Mucosa of stomach (tissue), 1 donor: Measurements from ENCODE around the gene NLGN1.

Experiments used
- H3K27me3 ChIP-seq: one replicate; pipeline ENCODE4 v1.7.0; 2013; ENCODE audit warnings: mild to moderate bottlenecking, low read length; ENCODE audit not compliant: control insufficient read depth, insufficient read depth
- H3K36me3 ChIP-seq: one replicate; pipeline ENCODE4 v1.7.0; 2013; ENCODE audit warnings: low read length; ENCODE audit not compliant: control insufficient read depth, insufficient read depth
- H3K4me1 ChIP-seq: one replicate; pipeline ENCODE4 v1.7.0; 2013; ENCODE audit warnings: mild to moderate bottlenecking, low read length; ENCODE audit not compliant: control insufficient read depth, insufficient read depth
- H3K4me3 ChIP-seq: one replicate; pipeline ENCODE4 v1.7.0; 2013; ENCODE audit warnings: low read length
- H3K9ac ChIP-seq: one replicate; pipeline ENCODE4 v1.7.0; 2013; ENCODE audit warnings: mild to moderate bottlenecking, low read length, moderate library complexity
- H3K9me3 ChIP-seq: one replicate; pipeline ENCODE4 v1.7.0; 2013; ENCODE audit warnings: mild to moderate bottlenecking, low read length, moderate library complexity; ENCODE audit not compliant: control insufficient read depth
- donor health status: Pancreatic carcinoma.

NLGN1 gene

DNA sequence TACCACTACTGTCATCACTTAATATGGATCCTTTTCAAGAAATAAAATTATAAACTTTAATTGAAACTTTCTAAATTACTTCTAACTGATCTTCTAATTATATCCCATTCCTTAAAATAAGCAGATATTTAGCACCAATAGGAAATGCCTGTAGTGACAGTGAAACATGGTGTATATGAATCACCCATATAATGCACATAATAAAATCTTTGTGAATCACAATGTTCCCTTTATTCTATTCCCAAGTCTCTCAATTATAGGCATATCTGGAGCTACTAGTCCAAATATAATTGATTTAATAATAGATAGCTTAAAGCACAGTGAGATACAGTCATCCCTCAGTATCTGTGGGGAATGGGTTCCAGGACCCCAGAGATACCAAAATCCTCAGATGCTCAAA lies 490.3 kb downstream of the NLGN1 start:
- no peaks in the 10 kb centered on the region for H3K27me3 ChIP-seq
- no peaks in the 10 kb centered on the region for H3K4me1 ChIP-seq
- no peak overlapping the region for H3K4me3 ChIP-seq
- no peaks in the 10 kb centered on the region for H3K36me3 ChIP-seq
- no peaks in the 10 kb centered on the region for H3K9me3 ChIP-seq
- no peak overlapping the region for H3K9ac ChIP-seq

DNA sequence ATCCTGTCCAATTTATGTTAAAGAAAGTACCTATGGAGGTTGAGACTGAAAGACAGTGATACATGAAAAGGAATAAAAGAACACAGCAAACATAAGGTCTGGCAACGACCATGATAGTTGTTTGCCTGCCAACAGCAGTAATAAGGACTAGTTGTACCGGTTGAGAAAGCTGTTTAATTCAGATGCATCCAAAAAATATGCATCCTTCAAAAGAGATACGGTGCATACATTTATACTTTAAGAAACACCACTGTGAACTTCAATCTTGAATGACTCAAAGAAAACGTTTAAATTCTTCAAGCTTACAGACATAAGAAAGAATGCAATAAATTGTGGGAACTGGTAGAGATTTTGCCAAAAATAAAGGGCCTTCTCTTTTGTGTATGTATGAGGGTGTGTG lies 492.1 kb downstream of the NLGN1 start:
- Histone ChIP-seq H3K4me1 (no peaks in the 10 kb centered on the region), H3K9me3 (no peaks in the 10 kb centered on the region), H3K4me3 (no peak overlapping the region), H3K36me3 (no peaks in the 10 kb centered on the region), H3K27me3 (no peaks in the 10 kb centered on the region), H3K9ac (no peak overlapping the region)

DNA sequence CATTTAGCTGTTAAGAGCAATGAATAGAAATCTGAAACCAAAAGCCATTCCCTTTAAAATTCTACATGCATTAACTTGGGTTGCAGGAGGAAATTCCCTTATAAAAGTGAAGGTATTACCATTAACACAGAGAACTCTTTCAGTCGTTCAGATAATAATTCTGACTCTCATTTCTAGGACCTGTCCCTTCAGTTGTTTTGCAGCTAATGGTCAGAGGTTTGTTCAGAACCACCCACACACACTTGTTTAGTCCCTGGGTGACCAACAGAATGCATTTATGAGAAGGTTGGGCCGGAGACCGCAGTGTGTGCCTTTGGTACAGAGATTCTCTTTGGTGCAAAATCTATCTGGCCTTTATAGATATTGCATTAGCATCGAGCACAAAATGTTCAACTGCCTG lies 492.5 kb downstream of the NLGN1 start:
- H3K9ac ChIP-seq, result no peak overlapping the region
- H3K4me3 ChIP-seq, result no peak overlapping the region
- H3K27me3 ChIP-seq, result no peaks in the 10 kb centered on the region
- no peaks in the 10 kb centered on the region for H3K9me3 ChIP-seq
- no peaks in the 10 kb centered on the region for H3K36me3 ChIP-seq
- H3K4me1 ChIP-seq, result no peaks in the 10 kb centered on the region

DNA sequence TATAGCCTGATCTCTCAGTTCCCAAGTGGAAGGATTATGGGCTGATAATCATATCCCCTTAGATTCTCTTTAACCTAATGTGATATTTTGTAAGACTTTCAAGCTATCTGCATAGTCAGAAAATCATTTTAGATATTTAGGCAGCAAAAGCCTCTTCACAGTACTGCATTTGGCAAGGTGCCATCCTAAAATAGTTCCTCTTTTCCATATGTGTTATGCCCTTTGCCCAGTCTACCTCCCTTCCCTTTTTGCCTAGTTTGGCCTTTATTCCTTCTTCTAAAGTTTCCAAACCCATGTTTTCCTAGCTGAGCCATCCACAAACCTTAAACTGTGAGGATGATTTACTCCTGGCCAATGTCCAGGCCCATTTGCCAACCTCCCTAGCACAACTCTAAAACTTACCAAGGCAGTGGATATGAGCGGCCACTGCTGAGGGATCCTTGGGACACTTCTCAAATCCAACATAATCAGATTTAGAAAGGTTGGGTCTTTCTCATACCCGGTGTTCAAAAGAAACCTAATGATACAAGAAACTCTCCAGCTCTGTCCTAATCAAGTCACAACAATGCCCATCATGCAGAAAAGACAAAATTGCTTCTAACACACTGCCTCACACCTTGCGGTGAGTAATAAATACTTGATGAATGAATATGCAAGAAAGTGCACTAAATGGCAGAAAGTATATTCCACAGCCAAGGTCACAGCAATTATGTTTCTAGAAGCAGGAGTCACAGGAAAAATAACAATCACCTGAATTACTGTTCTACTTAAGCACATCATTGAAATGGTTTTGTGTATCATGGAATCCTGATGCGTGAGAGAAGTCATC lies 493.9 kb downstream of the NLGN1 start:
- H3K4me1 ChIP-seq, result no peaks in the 10 kb centered on the region

DNA sequence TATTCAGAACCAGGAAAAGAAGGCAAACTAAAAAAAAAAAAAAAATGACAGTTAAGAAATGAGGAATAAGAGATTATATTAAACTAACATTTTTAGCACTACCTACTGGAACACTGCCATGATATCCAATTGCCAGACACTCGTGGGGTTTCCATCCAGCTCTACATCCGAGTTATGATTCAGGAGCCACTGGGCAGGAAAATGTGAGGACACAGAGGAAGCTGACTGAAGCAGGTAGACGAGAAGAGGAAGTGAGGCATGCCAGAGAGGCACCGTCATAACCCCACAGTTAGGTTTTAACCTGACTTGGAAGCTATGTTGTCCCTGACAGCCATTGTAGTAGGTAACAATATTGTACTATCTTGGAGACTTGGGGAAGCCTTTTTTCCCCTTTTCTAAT lies 495.0 kb downstream of the NLGN1 start:
- no peak overlapping the region for H3K9ac ChIP-seq
- H3K9me3 ChIP-seq, result no peaks in the 10 kb centered on the region
- no peaks in the 10 kb centered on the region for H3K27me3 ChIP-seq
- H3K4me3 ChIP-seq, result no peak overlapping the region
- no peaks in the 10 kb centered on the region for H3K36me3 ChIP-seq
- no peaks in the 10 kb centered on the region for H3K4me1 ChIP-seq

More for the DNA sequence above, 493.9 kb downstream of the NLGN1 start:
- Histone ChIP-seq H3K27me3 (no peaks in the 10 kb centered on the region), H3K36me3 (no peaks in the 10 kb centered on the region), H3K4me3 (no peak overlapping the region), H3K9me3 (no peaks in the 10 kb centered on the region), H3K9ac (no peak overlapping the region)

DNA sequence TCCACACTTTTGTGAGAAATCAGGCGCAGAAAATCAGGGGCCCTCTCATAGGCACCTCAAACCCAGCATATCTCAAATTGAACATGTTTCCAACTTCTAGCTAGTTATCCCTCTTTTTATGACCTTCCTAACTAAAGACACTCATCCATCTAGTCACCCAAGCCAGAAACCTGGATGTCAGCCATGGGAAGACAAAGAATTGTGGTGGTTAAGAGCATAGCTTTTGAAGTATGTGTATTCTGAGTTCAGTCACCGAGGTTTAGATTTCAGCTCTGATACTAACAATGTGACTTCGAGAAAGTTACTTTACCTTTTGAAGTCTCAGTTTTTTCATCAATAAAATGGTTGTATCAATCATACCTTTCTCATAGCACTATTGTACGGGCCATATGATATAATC lies 495.5 kb downstream of the NLGN1 start:
- H3K9ac ChIP-seq, result no peak overlapping the region
- H3K4me3 ChIP-seq, result no peak overlapping the region
- H3K4me1 ChIP-seq, result no peaks in the 10 kb centered on the region
- no peaks in the 10 kb centered on the region for H3K36me3 ChIP-seq
- H3K27me3 ChIP-seq, result no peaks in the 10 kb centered on the region
- H3K9me3 ChIP-seq, result no peaks in the 10 kb centered on the region

DNA sequence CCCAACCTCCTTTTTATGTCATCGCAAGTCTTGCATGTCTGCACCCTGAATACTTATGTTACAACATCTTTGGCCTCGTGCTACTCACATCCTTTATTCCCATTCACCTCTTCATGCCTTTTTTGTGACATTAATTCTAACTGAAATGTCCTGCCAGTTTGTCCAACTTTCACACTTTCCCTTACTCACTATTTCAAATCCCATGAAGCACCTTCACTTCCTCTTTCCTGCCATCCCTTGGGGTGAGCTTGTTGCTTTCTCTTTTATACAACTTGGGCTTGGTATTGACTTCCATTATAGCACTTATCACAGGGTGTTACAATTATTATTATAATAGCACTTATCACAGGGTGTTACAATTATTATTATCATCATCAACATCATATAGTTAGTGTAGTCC lies 496.3 kb downstream of the NLGN1 start:
- Histone ChIP-seq H3K36me3 (no peaks in the 10 kb centered on the region), H3K27me3 (no peaks in the 10 kb centered on the region), H3K4me1 (no peaks in the 10 kb centered on the region), H3K9ac (no peak overlapping the region), H3K4me3 (no peak overlapping the region), H3K9me3 (no peaks in the 10 kb centered on the region)

DNA sequence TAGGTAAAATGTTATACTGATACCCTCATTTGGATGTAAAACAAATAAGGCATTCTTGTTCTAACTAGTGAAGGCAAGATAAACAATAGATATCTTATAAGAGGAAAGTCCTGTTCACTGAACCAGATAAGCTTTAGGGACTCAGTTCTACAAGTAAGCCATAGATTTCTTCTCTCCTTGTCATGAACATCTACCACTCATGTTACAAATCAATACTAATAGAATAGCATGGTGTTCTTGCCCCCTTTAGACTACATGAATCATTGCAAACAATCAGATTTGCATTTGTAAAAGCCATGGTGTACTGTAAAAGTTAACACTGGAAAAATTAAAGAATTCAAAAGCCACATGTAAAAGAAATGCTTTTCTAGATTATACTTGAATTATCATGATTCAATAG lies 500.1 kb downstream of the NLGN1 start:
- Histone ChIP-seq H3K9ac (no peak overlapping the region), H3K36me3 (no peaks in the 10 kb centered on the region), H3K27me3 (no peaks in the 10 kb centered on the region), H3K9me3 (no peaks in the 10 kb centered on the region), H3K4me1 (no peaks in the 10 kb centered on the region), H3K4me3 (no peak overlapping the region)

DNA sequence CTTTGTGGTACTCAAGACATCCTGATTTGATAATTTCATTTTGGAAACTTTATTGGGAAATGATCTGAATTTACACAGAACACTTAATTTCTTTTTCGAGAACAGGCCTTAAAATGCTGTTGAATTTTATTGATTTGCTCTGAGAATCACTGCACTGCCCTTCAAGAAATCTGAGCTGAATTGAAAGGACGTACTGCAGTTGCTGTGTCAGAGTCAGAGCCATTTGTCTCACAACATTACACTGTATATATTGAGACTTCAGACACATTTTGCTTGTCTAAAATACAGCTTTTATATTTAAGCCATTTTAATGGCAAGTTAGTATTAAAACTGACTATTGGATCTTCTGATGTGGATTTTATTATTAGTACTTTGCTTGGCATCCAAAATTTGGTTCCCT lies 504.1 kb downstream of the NLGN1 start:
- Histone ChIP-seq H3K27me3 (no peaks in the 10 kb centered on the region), H3K9ac (no peak overlapping the region), H3K4me3 (no peak overlapping the region), H3K36me3 (no peaks in the 10 kb centered on the region), H3K4me1 (no peaks in the 10 kb centered on the region), H3K9me3 (no peaks in the 10 kb centered on the region)

DNA sequence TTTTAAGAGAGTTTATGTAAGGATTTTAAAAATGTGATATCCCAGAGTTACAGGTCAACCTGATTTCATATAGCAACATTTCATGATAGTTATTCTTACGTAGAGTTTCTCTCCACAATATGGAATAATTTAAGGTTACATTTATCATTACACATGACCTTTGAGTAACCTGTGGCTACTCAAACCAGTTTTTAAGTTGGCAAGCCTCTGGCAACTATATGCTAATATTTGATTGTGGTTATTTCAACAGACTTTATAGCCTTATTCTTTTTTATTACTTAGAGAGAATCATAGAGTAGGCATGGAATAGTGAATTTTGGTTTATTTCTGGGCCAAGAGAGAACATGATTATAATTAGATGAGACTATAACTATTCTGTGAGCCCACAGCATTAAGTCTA lies 504.9 kb downstream of the NLGN1 start:
- Histone ChIP-seq H3K4me3 (no peak overlapping the region), H3K4me1 (no peaks in the 10 kb centered on the region), H3K36me3 (no peaks in the 10 kb centered on the region), H3K9ac (no peak overlapping the region), H3K9me3 (no peaks in the 10 kb centered on the region), H3K27me3 (no peaks in the 10 kb centered on the region)

DNA sequence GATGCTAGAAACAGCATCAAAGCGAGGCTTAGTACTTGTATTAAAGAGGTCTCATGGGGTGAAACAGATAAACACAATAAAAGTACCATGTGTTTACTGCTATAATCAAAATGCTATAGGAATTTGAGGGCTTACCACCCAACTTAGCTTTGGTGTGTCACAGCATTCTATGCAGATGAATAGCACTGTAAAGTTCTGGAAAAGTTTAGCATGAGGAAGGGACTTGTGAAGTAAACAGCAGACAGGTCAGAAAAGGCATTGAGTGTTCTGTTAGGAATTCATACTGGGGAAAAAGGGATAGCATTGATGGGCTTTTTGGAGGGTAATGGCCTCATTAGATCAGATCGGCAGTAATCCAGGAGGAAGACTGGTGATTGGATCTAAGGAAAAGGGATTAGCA lies 505.3 kb downstream of the NLGN1 start:
- Histone ChIP-seq H3K9me3 (no peaks in the 10 kb centered on the region), H3K4me3 (no peak overlapping the region), H3K27me3 (no peaks in the 10 kb centered on the region), H3K9ac (no peak overlapping the region), H3K36me3 (no peaks in the 10 kb centered on the region), H3K4me1 (no peaks in the 10 kb centered on the region)

DNA sequence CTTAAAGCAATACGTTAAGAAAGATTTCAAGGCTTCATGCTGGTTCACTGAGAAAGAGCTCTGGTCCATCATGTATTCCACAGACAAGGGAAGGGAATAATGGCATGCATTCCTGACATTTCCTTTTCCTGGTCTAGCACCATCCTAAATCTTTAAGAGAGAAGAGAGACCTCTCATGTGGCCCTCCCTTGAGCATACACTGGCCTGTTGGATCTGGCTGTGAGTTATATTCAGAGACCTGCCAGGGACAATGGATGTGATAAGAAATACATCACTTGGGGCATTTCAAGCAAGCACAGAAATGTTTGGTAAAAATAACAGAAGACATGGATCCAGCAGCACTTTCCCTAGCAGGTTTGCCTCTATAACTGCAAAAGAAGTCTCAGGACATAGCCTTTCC lies 507.8 kb downstream of the NLGN1 start:
- H3K4me1 ChIP-seq, result no peaks in the 10 kb centered on the region
- H3K9me3 ChIP-seq, result no peaks in the 10 kb centered on the region
- H3K27me3 ChIP-seq, result no peaks in the 10 kb centered on the region
- no peaks in the 10 kb centered on the region for H3K36me3 ChIP-seq
- no peak overlapping the region for H3K9ac ChIP-seq
- H3K4me3 ChIP-seq, result no peak overlapping the region

DNA sequence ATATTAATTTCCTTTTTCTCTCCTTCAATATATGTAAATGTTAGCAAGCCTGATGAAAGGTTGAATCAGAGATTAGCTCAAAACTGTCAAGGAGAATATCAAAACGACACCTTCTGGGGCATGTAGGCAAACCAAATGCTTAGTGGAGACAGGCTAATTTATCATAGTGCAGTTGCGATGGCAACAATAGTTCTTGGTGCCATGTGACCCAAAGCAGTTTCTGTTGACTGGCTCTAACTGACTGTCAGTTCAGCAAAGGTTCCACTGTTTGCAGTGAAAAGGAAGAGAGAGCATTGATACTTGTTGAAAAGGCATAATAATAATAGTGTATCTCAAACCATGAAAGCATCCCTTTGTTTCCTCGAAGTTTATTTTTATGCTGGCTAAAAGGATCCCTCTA lies 513.9 kb downstream of the NLGN1 start:
- H3K4me3 ChIP-seq, result no peak overlapping the region
- no peaks in the 10 kb centered on the region for H3K4me1 ChIP-seq
- H3K36me3 ChIP-seq, result no peaks in the 10 kb centered on the region
- no peaks in the 10 kb centered on the region for H3K9me3 ChIP-seq
- no peaks in the 10 kb centered on the region for H3K27me3 ChIP-seq
- H3K9ac ChIP-seq, result no peak overlapping the region
